Ecto neural progenitor cell (in vitro differentiated cells): ENCODE data around the gene TREM1.

Experiments
- DNase-seq: peaks from one replicate; pipeline ENCODE4 v3.0.0-alpha.2; 2018; ENCODE audit warnings: low spot score

TREM1 gene

DNA sequence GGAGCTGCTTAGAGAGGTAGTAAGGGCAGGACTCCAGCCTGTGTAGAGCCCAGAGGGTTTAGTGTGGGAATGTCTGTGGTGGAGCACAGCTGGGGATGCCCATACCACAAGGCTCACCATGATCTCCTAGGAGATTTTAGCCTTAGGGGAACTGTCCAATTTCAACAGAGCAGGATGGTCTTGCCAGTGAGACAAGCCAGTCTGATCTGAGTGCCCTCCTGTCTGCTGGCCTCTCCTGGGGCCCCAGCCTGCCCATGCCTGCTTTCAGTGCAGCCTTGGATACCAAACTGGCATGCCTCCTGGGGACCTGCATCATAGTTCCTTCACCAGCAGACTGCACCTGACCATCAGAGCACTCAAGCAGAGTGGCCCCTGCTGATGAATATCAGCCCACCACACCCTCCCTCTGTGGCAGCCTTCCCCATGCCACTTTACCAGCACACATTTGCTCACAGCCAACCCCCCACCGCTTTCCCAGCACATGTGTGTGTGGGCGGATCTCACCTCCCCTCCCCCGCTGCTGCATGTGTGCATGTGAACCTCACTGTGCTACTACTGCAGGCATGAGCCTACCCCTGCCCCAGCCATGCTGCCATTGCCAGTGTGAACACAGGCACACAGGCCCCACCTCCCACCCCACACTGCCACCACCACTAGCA is 7.9 kb upstream of the TREM1 start:
- DNase-seq: no peak

DNA sequence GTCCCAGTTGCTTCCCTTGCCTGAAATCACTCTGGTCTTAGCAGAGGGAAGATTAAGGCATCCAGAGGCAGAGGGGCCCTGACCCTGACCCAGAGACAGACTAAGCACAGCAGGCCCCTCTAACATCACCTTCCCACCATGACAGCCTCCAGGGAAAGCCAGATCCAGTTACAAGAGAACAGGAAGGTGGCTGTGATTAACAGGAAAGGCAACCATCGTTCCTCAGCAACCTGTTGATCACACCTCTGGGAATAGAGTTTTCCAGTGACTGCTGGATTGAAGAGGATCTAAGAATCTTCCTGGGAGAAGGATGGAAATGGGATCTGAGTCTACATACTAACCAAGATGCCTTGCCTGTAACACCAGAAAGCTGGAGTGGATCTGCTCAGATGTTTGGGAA is 5.2 kb upstream of the TREM1 start:
- no peak for DNase-seq

DNA sequence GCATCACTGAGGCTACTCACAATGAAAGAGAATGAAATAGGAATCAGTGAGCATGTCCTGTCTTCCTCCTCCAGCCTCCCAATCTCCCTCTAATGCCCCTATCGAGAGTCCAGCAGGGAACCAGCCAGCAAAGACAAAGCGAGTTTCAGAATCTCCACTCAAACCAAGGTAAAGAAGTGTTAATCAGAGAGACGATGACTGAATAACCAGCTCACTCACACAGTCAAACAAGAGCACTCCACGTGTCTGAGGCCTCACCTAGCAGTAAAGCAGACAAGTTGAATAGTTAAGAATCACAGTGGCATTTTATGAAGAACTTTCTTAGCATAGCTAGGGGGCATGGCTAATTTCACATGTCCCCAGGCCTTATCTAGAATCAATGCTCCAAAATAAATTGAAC is 3.3 kb upstream of the TREM1 start:
- no peak for DNase-seq

DNA sequence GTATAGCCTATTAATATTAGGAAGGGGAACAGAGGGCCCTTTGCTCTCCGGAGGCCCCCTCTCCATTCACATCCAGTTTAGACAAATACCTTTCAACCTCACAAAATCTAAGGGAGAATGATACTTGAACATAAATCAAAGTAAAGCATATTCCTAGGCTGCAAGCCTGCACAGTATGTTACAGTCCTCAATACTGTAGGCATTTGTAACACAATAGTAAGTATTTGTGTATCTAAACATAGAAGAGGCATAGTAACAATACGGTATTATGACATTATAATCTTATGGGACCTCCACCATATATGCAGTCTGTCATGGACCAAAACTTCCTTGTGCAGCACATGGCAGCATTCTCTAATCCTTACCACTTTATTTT is 2.3 kb upstream of the TREM1 start:
- DNase-seq: no peak

DNA sequence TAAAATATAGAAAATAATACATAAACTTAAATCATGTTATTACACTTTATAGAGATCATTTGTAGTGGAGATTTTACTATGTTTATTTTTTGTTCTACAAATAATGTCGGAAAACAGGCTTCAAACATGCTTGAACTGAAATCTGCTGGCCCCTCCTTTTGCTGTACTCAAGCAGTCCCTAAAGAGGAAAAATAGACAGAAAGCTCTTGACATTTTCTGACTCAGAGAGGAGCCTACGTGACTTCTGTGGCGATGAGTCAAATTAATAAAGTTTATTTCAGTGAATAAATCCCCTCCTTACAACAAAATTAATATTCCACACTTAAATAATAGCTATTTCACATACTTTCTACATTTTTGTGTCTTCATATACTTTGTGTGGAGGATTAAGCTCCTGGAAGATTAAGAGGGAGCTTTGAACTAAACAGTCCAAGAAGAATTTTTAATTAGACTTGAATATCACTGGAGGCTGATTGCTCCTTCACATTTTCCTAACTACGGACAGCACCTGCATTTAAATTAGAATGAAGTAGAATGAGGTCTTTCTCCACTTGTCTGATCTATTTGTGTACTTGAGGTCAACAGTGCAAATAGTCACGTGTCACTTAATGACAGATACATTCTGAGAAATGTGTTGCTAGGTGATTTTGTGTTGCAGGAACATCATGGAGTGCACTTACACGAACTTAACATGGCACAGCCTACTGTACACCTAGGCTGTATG is 1.7 kb upstream of the TREM1 start:
- no peak for DNase-seq

DNA sequence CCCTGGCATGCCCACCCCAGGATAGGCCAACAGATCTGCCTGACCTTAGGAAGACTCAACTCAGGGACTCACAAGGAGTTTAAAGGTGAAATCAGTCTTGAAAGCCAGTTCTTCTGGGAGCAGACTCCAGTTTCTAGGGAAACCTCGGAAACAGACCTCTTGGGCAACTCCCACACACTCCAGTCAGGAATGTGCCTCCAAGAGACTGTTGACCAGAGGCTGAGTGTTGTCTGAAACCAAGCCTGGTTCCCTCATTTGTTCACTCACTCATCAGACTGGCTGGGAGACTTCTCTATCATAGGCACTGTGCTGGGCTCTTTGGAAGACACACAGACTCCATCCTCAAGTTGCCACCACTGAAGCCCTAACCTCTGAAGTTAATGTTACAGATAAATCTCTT is 1.8 kb downstream of the TREM1 start:
- DNase-seq: no peak

DNA sequence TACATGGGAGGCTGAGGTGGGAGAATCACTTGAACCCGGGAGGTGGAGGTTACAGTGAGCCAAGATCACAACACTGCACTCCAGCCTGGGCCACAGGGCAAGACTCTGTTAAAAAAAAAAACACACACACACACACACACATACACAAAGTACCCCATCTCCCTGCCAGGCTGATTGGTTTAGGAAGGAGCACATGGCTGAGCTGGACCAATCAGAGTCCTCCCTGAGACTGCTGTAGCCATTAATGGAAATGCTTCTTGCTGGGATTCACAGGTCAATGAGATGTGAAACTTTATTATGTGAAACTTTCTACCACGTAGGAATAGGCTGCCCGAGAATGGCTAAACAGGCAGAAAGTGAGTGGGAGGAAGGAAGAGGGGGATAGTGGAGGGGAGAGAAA is 2.9 kb downstream of the TREM1 start:
- no peak for DNase-seq

DNA sequence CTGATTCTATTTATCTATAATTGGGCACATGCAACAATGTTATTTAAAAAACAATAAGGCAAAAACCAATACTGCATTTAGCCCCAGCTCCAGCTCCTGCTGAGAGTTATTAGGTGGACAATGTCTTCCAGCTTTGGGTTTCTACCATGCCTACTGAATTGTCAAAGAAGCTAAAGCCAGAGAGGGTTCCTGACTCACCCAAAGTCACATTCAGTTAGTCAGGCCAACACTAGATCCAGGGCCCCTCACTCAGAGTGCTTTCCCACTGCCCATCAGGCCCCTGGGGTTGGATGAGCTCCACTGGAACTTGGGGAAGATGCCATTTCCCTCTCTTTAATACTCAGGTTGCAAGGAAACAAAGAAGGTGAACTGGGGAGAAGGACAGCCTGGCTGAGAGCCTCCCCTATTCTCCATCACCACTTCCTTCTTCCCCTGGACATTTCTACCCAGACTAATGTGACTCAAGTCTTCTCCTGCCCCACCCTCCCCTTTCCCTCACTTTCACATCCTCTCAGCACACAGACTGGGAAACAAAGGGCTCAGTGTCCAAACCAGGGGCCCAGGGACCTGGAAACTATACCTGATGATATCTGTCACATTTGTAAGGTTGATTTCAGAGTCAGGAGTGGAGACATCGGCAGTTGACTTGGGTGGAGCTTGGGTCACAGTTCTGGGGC is 6.0 kb downstream of the TREM1 start:
- no peak for DNase-seq

DNA sequence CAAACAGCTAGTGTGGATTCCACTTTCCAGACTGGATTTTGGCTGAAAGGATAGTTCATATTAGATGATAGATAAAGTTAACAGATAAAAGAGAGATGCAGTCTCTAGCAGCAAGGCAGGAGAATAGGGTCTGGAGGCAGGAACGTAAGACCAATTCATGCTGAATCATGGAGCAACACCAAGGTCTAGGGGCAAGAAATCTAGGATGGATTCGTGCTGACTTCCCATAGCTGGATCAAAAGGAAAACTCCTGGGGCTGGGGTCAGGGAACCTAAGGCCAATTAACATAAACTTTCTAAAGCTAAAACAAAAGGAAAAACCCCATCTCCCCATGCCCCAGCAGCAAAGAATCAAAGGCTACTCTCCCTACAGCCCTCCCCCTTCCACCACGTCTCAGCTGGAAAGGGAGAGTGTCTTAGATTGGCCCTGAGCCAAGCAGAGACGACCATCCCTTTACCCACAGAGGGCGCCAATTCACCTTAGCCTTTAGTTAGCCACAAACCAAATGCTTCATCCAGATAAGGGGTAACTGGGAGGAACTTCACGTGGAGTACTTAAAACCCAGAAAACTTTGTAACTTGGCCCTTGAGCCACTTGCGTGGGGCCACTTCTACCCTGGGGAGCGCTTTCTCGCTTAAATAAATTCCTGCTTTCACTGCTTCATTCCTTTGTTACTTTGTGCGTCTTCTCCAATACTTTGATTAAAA is 7.6 kb downstream of the TREM1 start:
- peak; percentile 65 for DNase-seq

DNA sequence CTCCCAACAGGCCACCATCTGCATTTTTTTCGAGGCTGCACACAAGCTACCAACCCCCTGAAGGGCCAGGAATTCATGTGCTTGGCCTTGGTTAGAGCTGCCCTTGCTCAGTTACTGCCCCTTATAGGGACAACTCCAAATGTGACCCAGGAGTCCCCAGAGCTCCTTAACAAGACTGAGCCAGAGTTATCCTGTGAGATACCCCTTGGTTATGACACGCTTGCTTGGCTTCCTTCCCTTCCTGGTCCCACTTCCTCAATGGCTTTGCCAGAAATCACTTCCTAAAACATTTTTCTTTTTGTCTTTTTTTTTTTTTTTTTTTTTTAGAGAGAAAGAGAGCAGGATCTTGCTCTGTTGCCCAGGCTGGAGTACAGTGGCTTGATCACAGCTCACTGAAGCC is 8.9 kb downstream of the TREM1 start:
- no peak for DNase-seq

DNA sequence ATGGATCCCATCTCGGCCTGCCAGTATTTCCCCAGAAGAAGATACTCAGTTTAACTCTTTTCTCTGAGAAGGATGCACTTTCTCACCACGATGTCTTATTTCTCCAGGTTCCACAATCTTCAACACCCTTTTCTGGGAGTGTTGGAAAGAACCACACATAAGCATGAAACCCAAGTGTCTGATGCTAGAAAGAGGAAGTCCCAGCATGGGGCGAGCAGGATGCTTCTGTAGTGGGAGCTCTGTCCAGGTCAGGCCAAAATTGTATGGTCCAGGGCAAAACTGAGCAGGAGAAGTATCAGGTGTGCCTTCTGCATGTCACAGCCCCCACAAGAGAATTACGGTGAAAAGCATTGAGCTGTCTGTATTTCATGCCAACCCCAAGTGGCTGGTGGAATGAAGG is 11.0 kb downstream of the TREM1 start:
- no peak for DNase-seq

DNA sequence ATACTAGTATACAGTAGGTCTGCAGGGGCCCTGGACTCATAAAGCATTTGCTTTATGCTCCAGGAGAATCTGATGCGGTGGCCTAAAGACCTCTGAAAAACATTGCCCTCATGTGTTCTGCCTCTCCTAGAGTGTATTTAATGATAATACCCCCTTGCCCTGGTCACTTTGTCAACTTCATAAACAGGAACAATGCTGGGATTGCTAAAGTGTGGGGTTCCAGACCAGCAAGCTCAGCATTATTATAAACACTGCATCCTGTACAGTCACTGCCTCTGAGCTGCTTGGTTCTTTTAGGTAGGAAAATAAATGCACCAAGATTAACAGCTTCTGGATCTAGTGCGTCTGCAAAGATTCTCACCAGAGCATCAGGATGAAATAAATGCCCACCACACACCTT is 12.2 kb downstream of the TREM1 start:
- no peak for DNase-seq

DNA sequence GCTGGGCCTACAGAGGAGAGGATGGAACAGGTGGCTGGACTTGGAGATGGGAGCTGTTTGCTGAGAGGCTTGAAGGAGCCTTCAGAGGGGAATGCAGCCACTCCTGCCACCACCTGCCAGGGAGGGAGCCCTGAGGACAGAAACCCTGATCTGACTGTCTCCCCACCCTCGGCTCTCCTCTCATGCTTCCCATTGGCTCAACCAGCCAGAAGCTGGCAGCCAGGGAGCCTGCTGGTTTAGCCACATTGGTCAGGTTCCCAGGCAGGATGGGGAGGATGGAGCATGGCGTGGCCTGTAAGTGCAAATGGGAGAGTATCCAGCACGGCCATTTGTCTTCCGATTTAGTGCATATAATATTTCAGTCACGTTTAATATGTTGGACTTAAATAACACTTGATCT is 12.8 kb downstream of the TREM1 start:
- peak; percentile 32 for DNase-seq

DNA sequence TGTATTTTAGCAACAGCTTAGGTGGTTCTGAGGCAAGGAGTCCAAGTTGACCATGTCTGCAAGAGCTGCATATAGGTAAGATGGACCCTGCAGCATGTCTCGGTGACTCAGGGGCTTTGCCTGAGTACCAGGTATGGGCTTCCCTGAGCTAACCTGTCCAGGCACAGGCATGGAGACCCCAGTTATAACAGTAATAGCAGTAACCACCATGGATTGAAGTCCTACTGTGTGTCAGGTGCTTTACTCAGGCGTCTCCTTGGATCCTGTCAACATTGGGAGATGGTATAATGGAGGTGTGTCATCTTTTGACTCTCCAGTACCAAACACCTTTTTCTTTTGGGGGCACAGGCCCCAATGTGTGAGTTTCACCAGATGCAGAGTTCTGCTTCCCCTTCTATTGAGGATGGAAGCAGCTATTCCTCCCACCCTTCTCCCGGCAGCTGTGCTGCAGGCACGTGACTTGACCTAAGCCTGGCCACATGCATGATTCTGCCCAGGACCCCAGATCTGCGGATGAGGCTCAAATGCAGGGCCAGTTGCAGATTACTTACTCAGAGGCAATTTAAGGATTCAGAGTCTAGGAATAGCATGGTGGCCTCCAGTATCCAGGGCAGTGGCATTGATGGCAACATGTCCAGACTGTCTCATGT is 13.8 kb downstream of the TREM1 start:
- peak; percentile 28 for DNase-seq

DNA sequence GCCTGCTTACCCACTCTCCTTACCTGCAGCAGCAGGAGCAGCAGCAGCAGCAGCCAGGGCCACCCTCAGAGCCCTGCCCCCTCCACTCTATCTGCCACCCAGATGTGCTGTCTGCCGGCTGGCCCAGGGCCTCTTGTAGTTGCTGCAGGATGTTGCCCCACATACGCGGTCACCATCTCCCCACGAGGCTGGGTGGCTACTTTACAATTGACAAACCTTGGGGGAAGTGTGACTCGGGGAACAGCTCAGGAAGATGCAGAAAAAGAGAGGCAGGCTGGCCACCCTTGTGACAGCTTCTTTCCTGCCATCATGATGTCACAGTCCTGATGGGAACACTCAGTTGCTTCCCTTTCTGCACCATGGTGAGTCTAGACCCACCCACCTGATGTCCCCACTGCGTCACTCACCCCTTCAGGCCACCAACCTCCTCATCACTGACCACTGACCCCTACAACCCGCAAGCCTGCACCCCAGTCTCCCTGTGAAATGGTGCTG is 14.5 kb downstream of the TREM1 start:
- no peak for DNase-seq

DNA sequence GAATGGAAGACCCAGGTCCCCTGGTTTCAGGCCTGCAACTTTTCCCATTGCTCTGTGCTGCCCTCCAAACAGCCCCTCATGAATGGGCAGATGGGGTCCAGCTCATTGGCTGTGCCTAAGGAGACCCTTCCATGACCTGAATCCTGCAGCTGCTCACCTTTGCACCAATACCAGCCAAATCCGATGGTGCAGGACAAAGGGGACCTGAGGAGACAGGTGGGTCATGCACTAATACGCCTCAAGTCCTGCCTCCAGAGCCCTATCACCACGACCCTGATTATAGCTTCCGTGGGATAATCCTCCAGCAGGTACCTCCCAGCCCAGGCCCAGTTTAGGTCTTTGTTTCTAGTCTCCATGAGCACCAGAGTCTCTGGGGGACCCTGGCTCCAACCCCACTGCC is 16.8 kb downstream of the TREM1 start:
- no peak for DNase-seq

DNA sequence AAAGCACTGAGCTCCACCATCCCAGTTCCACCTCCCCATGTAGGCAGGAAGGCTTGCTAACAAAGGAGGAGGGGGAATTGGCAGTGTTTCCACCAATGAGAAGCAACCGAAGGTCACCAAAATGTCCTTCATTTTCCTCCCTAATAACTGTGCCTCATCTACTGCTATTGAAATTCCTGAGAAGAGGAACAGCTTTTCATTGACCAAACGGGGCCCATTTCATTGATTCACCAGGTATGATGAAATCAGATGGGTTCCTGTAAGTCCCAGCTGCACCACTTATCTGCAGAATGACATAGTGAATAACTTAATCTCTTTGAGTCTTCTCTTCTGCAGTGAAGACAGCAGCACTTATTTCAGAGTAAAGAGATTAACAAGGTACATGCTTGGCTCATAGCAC is 17.3 kb downstream of the TREM1 start:
- DNase-seq: no peak

DNA sequence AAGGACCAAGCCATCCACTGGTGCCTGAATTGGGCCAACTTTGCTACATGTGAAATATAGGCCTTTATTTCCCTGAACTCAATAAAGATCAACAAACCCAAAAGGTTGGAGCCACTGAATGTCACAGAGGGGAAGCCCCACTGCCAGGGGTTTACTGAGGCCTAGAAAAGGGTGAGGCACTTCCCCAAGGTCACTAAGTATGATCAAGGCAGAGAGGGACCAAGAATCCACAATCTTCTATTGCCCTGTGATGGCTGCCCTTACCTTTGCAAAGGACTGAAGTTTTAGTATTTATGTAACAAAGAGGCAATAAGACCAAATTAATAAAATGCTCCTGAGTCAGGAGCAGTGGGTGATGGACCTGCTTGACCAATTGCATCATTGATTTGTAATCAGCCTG is 18.0 kb downstream of the TREM1 start:
- no peak for DNase-seq

DNA sequence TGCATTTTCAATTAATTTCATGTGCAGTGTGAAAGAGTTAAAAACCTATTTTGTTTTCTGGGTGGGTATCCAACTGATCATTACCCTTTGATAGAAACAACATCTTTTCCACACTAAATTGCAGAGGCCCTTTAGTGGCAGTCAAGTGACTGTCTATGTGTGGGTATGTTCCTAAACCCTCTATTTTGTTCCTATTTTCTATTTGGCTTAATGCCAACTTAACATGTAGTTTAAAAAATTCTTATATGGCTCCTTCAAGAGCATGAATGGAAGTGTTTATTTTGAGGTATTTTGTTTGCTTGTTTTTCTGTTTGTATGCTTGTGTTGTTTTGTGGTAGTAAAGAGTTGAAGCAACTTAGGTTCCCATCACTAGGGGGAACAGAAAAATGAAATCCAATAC is 19.9 kb downstream of the TREM1 start:
- DNase-seq: no peak

DNA sequence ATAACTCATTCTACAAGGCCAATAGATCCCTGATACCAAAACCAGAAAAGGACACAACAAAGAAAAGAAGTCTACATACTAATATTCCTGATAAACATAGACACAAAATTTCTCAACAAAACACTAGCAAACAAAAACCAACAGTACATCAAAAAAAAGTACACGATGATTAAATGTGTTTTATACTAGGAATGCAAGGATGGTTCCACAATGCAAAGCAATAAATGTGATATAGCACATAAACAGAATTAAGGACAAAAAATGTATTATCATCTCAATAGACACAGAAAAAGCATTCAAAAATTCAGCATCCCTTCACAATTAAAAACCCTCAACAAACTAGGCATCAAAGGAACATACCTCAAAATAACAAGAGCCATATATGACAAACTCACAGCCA is 23.2 kb downstream of the TREM1 start:
- no peak for DNase-seq

DNA sequence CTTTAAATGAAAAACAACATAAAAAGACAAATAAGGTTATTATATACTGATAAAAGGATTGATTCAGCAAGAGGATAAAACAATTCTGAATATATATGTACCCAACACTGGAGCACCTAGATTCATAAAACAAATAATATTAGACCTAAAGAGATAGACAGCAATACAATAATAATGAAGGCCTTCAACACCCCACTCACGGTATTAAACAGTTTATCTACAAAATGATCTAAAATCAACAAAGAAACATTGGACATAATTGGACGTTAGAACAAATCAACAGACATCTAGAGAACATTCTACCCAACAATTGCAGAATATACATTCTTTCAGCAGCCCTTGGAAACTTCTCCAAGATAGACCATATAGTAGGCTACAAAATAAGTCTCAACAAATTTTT is 24.1 kb downstream of the TREM1 start:
- no peak for DNase-seq

DNA sequence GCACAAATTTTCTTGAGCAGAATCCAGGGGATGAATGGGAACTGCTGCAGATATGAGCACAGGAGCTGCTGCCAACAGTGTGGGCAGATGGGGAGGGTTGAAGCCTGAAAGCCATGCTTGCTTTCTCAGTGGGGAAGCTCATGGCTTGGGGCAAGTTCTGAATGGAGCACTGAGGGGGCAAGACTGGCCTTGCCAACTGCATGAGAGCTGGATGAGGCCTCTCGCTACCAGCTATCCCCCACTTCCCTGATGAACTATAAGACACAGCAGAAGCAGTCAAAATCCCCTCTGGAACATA is 28.3 kb downstream of the TREM1 start:
- DNase-seq: peak; percentile 8
